PC-3 (cell line): ENCODE measurements around the gene RDM1.

Experiments
- EZH2 ChIP-seq: fragments of 300-600 bp; sonication (generic); IDR thresholded peaks from one replicate; pipeline ENCODE4 v1.6.1; 2017; ENCODE audit warnings: antibody characterized with exemption, mild to moderate bottlenecking, low read length; ENCODE audit not compliant: unreplicated experiment
- TF ChIP-seq, protein P1 (sequence below): fragments of 300-600 bp; sonication (generic); conservative IDR thresholded peaks from 2 replicates; pipeline ENCODE4 v1.5.1; 2017; ENCODE audit warnings: antibody characterized with exemption, low read depth, mild to moderate bottlenecking, low read length

GRCh38 chr17:35903451-35903850, 27.1 kb downstream of the RDM1 start:
- TF ChIP-seq, protein P1, sequence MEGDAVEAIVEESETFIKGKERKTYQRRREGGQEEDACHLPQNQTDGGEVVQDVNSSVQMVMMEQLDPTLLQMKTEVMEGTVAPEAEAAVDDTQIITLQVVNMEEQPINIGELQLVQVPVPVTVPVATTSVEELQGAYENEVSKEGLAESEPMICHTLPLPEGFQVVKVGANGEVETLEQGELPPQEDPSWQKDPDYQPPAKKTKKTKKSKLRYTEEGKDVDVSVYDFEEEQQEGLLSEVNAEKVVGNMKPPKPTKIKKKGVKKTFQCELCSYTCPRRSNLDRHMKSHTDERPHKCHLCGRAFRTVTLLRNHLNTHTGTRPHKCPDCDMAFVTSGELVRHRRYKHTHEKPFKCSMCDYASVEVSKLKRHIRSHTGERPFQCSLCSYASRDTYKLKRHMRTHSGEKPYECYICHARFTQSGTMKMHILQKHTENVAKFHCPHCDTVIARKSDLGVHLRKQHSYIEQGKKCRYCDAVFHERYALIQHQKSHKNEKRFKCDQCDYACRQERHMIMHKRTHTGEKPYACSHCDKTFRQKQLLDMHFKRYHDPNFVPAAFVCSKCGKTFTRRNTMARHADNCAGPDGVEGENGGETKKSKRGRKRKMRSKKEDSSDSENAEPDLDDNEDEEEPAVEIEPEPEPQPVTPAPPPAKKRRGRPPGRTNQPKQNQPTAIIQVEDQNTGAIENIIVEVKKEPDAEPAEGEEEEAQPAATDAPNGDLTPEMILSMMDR = no peak
- TF ChIP-seq EZH2 = no peak
